GM10266 (cell line): Measurements from ENCODE around the gene GPHN.

ENCODE experiments used
- DNase-seq: peaks from one replicate; pipeline ENCODE4 v3.0.0; 2012; ENCODE audit errors: extremely low spot score
- CTCF ChIP-seq: IDR thresholded peaks from 2 replicates; pipeline ENCODE4 v1.5.1; 2012; ENCODE audit warnings: mild to moderate bottlenecking, low read depth; ENCODE audit not compliant: control insufficient read depth, insufficient read depth; ENCODE audit errors: missing control alignments

Gene GPHN

GRCh38 chr14:67068251-67068650 is 560.3 kb downstream of the GPHN start:
- no peak for TF ChIP-seq CTCF
- no peak for DNase-seq

GRCh38 chr14:67071506-67071905 is 563.6 kb downstream of the GPHN start:
- no peak for DNase-seq
- no peak for TF ChIP-seq CTCF

- no peak for TF ChIP-seq CTCF
- no peak for DNase-seq
Observed at GRCh38 chr14:67077921-67078320, 570.0 kb downstream of the GPHN start.

GRCh38 chr14:67079846-67080245 is 571.9 kb downstream of the GPHN start:
- DNase-seq: no peak

GRCh38 chr14:67108230-67108629 is 600.3 kb downstream of the GPHN start:
- TF ChIP-seq CTCF: no peak
- peak; percentile 12 for DNase-seq

More at GRCh38 chr14:67079846-67080245, 571.9 kb downstream of the GPHN start:
- TF ChIP-seq CTCF: no peak

- TF ChIP-seq CTCF: no peak
- DNase-seq: no peak
Observed at GRCh38 chr14:67111022-67111421, 603.1 kb downstream of the GPHN start.

GRCh38 chr14:67112344-67112743 is 604.4 kb downstream of the GPHN start:
- TF ChIP-seq CTCF: no peak
- no peak for DNase-seq
